ENCODE results near the gene GPC6.

- TF ChIP-seq CTCF (IDR thresholded peaks at IDR 0.05) (no peak), EZH2 (IDR thresholded peaks at IDR 0.05; ENCODE audit: borderline replicate concordance, insufficient read depth, low read depth, low read length, poor library complexity, severe bottlenecking) (no peak)
These were observed 952.1 kb downstream of the GPC6 start for GRCh38 chr13:94178625-94179244.

Measured in B cell (primary cell).